ENCODE results near the gene SORD.
"Not testable (repeated sequence)": the region's sequence is repeated elsewhere in the genome, so short reads cannot be mapped to it uniquely, and the experiment has no call there.

The SORD gene

DNA sequence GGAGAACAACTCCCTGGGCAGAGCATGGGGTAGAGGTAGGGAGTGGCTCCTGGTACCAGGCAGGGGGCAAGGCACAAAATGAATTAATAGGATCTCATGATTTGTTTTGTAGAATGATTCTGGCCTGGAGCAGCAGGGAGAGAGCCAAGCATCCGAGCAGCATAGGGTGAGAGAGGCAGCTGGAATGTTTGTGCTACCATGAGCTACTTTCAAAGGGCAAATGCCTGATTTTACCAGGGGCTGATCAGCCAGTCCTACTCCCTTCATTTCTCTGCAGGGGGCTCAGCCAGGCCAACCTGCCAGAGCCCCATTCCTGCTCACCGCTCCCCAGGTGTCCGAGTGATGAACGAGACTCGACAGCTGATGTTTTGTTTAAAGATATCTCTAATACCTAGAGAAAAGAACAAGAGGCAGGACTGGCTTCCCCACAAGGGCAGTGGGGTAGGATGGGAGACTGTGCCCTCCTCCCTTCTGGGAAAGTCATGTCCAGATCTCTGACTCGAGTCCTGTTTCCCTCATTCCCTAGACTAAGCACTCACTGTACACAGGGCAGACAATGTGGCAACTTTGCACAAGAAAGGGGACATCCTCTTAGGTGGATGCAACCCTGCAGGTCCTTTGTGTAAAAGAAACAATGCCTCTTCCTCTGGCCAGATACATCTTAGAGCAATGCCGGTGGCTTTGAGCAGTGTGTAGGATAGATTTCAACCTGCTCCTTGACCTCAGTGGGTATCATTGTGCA lies 78.1 kb downstream of the SORD start:
- DNase-seq: no peak

DNA sequence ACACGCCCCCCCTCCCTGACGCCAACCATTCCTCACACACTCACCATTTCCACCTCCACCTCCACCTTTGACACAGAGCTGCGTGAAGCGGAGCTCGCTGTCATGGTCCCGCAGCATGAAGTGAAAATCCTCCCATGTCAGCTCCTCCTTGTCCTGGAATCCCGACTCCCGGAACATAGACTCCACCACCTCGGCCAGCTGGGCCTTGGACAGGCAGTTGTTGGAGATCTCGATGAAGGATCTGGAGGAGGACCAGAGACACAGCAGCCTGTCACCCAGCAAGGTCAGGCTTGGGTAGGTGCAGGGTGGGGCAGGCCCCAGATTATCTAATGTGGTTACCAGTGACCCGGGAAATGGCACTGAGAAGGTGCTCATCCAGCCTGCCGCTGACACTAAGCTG lies 78.8 kb downstream of the SORD start:
- DNase-seq: no peak

DNA sequence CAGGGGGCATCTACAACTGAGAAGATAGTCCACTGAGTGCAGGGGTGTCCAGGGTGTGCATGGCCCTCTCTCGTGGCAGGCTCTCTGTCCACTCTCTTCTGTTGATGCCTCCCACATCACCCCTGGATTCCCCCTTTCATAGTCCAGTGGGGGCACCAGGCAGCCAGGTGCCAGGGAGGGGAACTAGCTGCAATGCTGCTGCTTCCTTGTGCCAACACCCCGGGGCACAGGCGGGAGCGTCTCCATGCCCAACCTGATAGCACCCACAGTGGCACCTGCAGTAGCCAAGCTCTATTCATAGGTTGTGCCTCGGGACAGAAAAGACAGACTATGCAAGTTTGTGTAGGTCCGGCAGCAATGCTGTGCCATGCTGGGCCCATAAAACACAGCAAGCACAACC lies 79.2 kb downstream of the SORD start:
- no peak for DNase-seq

DNA sequence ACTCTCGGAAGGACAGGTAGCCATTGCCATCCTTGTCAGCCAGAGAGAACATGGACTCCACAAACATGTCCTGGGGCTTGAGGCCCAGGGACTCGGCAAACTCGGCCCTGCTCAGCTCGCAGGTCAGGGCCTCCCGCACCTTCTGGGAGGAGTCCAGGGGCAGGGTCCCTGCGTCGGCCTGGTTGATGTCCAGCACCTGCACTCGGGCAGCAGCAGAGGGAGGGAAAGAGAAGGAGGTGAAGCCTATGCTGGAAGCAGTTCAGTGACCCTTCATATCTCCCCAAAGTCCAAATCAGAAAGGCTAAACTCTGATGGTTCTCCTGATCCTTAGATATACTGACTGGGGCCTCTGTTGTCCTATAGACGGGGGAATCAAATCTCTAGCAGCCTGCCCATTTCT lies 81.2 kb downstream of the SORD start:
- not testable (repeated sequence) for DNase-seq

DNA sequence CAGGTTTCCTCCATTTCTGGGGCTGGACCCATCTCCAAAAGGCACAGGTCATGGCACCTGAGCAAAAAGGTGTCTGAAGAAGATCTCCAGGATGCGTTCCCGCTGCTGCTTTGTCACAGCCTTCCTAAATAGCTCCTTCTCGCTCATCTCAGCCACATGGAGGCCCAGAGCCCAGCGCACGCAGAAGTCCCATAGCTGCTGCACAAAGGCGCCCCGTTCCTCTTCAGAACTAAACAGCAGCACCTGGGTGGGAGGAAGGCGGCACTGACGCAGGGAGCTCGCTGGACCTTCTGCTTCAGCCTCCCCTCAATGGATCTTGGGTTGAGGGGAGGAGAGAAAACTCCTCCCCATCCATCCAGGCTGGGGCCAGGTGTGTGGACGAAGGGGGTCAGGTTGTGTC lies 82.6 kb downstream of the SORD start:
- no peak for DNase-seq

DNA sequence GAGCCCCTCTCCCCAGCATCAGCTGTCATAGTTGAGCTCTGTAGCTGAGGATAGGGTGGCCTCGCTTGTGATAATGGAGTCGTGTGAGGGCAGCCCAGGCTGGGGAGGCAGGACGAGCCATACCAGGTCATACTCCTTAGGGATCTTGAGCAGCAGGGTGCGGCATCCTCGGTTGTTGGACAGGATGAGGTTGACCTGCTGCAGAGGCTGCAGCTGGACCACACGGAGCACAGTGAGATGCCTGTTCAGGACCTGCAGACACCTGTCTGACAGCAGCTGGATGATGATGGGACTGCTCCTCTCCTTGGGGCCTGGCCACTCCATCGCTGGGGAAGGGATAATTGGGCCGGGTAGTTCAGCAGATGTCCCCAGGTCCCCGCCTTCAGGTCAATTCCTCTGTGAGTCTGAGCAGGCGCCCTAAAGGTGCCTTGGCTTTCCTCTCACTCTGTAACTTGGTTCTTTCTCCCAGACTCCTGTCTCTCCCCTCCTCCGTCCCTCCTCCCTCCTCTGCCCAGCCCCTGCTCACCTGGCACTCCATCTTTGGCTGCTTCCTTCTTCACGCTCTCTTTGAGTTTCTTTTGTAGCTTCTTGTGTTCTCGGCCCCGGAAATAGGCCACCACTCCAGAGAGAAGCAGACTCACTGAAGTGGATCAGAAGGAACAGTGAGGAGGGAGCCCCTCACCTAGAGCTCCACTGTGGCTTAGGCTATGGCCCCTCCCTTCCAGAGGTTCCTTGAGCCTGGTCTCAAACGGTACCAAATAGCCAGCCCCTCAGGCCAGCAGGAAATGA lies 83.2 kb downstream of the SORD start:
- DNase-seq: no peak

DNA sequence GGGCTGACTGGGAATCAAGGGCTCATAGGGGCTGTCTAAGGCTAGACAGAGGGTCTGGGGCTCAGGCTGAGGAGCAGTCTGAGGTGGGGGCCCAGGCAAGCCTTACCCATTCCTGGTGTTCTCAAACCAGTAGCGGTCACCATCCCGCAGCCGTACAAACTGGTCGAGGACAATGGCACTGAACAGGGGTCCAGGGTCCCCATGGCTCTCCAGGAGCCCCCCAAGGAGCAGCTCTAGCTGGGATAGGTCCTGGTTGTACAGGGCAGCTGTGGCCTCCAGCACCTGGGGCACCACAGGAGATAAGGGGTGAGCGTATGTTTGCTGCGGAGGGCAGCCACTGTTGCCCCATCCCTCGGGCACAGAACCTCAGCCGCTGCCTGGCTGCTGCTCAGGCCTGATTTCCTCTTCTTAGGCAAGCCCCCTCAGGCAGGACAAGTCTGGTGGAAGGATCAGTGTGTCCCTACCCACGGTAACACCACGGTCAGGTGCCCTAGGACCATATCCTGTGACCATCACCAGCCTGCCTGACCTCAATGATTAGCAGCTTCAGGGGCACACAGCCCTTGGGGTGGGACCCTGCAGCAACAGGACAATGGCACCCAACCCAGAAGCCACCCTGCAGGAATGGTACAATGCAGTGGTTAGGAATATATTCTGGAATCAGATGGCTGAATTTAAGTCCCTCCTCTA lies 85.1 kb downstream of the SORD start:
- DNase-seq: peak; percentile 9

DNA sequence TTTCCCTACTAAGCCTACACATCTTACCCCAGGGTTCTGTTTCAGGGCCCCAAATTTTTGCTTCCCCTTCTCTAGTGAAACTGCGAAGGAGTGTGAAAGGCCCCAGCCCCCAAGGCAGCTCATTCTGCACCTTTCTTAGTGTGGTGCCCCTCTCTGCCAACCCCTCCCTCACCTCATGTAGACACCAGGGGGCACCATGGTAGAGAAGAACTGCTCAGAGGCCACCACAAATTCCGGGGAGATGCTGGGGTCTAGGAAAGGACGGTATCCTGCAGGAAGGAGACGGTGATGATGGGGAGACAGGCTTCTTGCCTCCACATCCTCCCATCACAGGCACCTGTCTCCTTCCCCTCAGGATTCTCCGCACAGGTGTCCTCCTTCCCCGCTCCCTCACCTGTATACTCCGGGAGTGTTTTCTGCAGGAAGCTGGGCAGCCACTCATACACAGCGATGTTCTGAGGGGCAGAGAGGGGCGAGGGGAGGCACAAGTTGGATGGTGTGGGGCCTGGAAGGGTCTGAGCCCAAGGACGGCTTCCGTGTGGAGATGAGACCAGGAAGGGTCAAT lies 87.3 kb downstream of the SORD start:
- no peak for DNase-seq

DNA sequence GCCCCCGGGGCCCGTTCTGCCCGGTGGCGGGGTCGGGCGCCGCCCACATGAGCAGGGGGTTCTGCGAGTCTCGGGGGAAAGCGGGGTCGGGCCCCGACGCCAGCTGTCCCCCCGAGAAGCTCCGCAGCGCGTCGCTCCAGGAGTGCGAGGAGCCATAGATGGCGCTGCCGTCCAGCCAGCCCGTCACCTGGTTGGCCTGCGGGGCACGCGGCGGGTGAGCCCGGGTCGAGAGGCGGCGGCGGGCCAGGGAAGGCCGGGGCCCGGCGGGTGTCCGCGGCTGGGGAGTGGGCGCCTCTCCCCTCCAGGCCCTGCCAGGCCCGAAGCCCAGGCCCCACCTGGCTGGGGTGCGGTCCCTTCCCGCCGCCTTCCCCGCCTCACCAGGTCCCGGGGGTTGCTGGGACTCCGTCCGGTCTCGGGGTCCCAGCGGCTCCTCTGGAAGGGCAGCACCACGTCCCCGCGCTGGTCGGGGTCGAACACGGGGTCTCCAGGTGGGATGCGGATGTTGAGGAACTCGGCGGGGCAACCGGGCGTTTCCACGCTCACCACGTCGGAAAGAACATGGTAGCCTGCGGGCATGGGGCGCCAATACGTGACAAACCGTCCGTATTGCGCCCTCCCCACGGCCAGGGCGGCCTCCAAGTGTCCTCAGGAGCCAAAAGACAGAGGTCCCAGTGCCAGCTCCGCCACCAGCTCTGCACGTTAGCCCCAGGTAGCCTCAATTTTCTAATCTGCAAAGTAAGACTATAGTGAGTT lies 88.6 kb downstream of the SORD start:
- no peak for DNase-seq

DNA sequence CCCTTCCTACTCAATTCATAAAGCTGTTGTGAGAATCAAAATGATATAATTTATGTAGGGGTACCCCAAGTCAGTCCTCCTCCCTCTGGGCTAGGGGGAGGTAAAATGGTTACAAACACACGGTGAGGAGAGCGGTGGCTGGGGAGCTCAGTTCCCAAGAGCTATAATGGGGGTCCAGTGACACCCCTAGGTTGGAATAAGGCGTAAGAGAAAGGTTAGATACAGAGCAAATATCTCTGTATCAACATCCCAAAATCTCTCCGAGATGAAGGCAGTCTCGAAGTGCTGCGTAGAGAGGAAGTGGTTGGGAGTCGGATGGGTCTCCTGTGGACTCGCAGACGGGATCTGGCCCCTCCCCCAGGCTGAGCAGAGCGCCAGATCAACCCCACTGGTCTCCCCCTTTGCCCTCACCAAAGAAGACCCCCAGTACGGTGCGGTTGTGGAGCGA lies 89.2 kb downstream of the SORD start:
- no peak for DNase-seq

DNA sequence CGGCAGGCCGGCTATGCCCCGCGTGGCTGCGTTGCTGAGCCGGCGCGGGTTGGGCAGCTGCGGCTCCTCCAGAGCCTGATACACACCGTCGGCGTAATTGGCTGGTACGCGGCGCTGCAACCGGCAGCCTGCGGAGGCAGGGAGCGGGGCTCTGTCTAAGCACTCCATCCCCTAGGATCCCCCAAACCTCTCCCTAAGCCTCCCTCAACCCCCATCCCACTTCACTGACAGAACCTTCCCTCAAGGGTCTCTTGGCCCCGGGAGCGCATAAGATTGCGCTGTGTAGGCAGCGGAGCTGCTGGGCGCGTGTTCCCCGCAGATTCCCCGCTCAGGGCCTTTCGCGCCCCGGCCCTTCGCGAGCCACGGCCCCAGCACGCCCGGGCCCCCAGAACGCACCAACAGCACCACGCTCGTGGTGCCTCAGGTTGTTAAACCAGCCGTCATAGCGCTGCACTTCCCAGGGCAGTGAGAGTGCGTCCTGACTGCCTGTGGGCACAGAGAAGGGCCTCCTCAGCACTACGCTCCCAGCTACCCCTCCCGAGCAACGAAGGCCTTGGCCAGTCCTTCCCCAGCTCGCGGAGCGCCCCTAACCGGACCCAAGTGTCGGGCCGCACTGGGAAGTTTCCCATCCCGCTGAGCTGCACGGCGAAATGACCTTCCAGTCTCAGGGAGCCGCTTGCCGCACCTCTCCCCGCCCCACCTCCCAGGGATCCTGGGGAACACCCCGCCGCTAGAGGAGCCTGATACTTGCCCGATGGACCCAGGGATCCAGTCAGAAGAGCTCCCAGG lies 89.8 kb downstream of the SORD start:
- no peak for DNase-seq

DNA sequence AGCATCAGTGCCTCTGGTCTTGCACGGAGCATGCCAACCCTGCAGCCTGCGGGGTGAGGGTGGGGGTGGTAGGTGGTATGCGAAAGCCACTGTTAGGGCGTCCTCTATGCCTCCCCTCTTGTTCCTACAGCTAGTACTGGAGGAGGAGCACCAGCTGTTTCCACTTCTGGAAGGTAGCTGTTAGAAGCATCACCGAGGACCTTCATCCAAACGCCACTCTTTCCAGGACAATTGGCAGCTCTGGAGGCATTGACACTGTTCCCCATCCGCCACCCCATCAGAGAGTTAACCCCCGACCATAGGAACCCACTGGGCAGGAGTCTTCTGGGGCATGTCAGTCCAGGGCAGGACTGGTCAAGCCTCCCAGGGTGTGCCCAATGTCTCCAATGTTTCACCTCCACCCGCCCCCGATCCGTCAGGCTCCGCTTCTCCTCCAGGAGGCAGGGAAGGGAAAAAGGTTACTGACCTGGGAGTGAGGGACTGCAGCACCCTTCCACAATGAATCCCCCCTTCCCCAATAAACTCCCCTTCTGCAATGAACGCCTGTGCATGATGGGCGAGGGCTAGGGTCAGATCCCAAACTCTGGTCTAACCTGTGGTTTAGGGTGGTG lies 90.5 kb downstream of the SORD start:
- DNase-seq: no peak

DNA sequence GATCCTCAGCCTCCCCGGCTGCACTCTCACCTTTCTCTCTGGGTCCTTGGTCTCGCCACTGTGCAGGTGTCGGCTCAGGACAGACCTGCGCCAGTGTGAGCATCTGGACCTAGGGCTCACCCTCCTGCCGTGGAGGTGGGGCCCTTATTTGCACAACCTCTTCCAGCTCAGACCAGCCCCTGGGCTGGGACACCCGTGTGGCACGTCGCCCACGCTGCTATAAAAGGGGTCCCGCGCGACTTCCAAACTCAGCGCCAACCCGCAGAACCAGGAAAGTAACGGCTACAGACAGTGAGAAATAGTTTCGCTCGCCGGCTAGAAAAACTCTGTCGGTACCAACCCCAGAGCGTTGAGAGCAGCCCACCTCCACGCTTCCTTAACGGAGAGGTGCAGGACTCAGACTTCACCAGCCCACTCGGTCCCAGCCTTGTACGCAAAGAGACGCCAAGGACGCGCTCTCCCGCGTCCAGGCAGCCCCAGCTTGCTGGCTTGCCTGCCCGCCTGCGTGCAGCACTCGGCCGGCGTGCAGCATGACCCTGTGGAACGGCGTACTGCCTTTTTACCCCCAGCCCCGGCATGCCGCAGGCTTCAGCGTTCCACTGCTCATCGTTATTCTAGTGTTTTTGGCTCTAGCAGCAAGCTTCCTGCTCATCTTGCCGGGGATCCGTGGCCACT lies 91.2 kb downstream of the SORD start, which contains the start of the genes DUOX2 and DUOXA2:
TSS of gene DUOX2 (minus strand) at position 97 of the 675 bp plus-strand sequence. CDS start 761 bp downstream, outside the sequence.
TSS of gene DUOXA2 (plus strand) at position 251 of the 675 bp plus-strand sequence. CDS start at position 531, 280 bp downstream.
- no peak for DNase-seq

DNA sequence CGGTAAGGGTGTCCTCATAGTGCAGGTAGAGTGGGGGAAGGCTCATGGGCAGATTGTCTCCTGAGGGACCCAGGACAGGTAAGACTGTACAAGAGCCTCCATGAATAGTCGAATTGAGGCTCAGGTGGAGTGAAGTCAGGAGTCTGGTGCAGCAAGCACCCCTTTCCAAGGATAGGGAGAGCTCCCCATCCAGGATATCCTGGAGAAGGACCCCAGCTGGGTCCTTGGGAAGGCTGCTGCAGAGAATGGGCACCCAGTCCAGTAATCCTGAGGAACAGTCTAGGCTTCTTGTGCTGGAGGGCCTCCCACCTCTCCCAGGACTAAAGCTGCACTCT lies 91.7 kb downstream of the SORD start:
- no peak for DNase-seq

DNA sequence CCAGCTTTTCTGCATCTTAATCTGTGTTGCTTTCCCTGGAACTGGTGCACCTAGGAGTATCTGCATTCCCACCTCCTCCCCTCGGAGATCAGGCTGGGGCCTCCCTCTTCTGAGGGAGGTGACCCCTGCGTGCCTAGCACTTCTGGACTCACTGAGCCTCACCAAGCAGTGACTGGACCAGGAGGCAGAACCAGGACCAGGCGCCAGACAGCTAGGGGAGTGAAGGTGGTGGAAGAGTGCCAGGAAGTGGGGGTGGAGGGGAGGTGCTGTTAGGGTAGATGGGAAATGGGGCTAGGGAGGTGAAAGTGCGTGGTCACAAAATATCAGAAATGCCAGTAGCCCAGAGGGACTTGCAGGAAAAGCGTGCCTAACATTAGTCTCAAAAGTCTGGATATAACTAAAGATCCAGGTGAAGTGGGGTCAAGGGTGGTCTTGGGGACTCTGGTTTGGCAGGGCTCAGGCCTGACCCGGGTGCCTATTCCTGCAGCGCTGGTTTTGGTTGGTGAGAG lies 92.4 kb downstream of the SORD start:
- DNase-seq: no peak

DNA sequence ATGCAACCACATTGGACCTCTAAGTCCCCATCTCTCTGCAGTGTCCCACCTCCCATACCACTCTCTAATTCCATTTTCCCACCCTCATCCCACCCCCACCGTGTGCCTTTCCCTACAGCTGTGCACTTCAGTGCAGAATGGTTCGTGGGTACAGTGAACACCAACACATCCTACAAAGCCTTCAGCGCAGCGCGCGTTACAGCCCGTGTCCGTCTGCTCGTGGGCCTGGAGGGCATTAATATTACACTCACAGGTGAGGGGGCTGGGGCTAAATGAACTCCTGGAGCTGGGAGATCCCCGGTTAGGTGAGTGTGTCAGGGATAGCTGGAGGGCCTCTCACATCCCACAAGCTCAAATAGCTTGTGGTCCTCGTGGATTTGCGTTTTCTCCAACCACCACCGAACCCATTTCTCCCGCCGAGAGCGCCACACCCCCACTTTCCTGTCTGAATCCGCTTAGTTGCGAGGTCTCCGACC lies 93.0 kb downstream of the SORD start:
- DNase-seq: no peak

DNA sequence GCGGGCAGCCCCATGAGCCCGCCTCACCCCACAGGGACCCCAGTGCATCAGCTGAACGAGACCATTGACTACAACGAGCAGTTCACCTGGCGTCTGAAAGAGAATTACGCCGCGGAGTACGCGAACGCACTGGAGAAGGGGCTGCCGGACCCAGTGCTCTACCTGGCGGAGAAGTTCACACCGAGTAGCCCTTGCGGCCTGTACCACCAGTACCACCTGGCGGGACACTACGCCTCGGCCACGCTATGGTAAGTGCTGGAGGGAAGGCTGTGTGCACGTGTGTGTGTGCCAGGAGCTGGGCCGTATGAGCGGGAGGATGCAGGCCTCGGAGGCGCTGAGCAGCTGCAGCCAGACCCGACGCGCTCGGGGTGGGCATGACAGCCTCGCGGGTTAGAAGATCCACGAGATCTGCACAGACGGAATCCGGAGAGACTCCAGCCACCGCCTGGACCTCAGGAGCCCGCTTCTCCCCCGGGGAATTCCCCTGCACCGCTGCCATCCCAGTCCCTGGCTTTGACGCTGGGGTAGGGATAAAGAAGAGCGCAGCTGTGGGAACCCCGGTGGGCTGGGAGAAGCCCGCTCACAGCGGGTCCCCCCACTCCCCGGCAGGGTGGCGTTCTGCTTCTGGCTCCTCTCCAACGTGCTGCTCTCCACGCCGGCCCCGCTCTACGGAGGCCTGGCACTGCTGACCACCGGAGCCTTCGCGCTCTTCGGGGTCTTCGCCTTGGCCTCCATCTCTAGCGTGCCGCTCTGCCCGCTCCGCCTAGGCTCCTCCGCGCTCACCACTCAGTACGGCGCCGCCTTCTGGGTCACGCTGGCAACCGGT lies 93.7 kb downstream of the SORD start:
- DNase-seq: no peak

DNA sequence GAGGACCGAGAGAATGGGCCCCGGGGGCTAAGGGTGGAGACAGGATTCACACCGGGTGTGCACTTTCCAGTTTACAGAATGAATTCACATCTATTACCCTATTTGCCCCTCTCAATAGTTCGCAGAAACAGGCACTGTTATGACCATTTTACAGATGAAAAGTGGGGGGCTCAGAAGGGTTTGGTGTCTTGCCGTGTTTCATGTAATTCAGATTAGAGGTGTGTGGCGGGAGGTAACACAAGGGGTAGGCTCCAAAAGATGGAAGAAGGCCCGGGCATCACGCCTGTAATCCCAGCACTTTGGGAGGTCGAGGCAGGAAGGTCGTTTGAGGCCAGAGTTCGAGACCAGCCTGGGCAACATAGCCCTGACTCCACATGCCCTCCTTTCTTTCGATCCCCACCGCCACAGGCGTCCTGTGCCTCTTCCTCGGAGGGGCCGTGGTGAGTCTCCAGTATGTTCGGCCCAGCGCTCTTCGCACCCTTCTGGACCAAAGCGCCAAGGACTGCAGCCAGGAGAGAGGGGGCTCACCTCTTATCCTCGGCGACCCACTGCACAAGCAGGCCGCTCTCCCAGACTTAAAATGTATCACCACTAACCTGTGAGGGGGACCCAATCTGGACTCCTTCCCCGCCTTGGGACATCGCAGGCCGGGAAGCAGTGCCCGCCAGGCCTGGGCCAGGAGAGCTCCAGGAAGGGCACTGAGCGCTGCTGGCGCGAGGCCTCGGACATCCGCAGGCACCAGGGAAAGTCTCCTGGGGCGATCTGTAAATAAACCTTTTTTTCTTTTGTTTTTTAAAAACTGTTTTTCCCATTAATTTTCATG lies 94.5 kb downstream of the SORD start:
- peak; percentile 28 for DNase-seq
